ENCODE measurements around the gene C1orf53. TPM values are rescaled to one million over a fixed set of nuclear protein-coding genes. Genes with fewer than 3 reads are reported as not detected.
"Not testable (repeated sequence)": the region's sequence is repeated elsewhere in the genome, so short reads cannot be mapped to it uniquely, and the experiment has no call there.

Gene C1orf53
- total RNA-seq, 4 donors from 2014 or later: 1.9 to 11.0 (median 5.0) TPM; not detected in 1

- intact Hi-C loops (cut with DNase I; ENCODE audit: low total_unique reads): no loop called here
- no peak for DNase-seq
- H3K9me3 ChIP-seq: no peaks in the 10 kb centered on the region
These were observed 35.5 kb downstream of the C1orf53 start for GRCh38 chr1:197937892-197938291.

GRCh38 chr1:197939159-197939980 lies 36.9 kb downstream of the C1orf53 start:
- H3K27ac ChIP-seq; H3K27me3 ChIP-seq; intact Hi-C loops (cut with DNase I; ENCODE audit: low total_unique reads); H3K9me3 ChIP-seq; H3K36me3 ChIP-seq; H3K4me1 ChIP-seq; H3K4me3 ChIP-seq; DNase-seq: not testable (repeated sequence)

More at GRCh38 chr1:197937892-197938291, 35.5 kb downstream of the C1orf53 start:
- TF ChIP-seq POLR2A (IDR thresholded peaks at IDR 0.05) (no peak), CTCF (IDR thresholded peaks at IDR 0.05) (no peak)
- Histone ChIP-seq H3K27me3 (peaks cover 0 to 11% of the 10 kb centered on the region in 2 donors), H3K36me3 (no peaks in the 10 kb centered on the region), H3K4me3 (no peak overlapping the region), H3K4me1 (no peaks in the 10 kb centered on the region), H3K27ac (no peak overlapping the region)

GRCh38 chr1:197942042-197942441 lies 39.6 kb downstream of the C1orf53 start:
- Histone ChIP-seq H3K27me3 (no peaks in the 10 kb centered on the region), H3K4me1 (no peaks in the 10 kb centered on the region), H3K36me3 (no peaks in the 10 kb centered on the region), H3K4me3 (no peak overlapping the region), H3K9me3 (no peaks in the 10 kb centered on the region), H3K27ac (no peak overlapping the region)
- TF ChIP-seq POLR2A (IDR thresholded peaks at IDR 0.05): no peak
- no peak for TF ChIP-seq CTCF (IDR thresholded peaks at IDR 0.05)
- intact Hi-C loops (cut with DNase I; ENCODE audit: low total_unique reads): no loop called here
- no peak for DNase-seq

- Histone ChIP-seq H3K36me3 (no peaks in the 10 kb centered on the region), H3K4me3 (no peak overlapping the region), H3K27me3 (no peaks in the 10 kb centered on the region), H3K27ac (no peak overlapping the region), H3K4me1 (no peaks in the 10 kb centered on the region), H3K9me3 (no peaks in the 10 kb centered on the region)
- intact Hi-C loops (cut with DNase I; ENCODE audit: low total_unique reads): no loop called here
- no peak for DNase-seq
- TF ChIP-seq POLR2A (IDR thresholded peaks at IDR 0.05) (no peak), CTCF (IDR thresholded peaks at IDR 0.05) (no peak)
These were observed 42.1 kb downstream of the C1orf53 start for GRCh38 chr1:197944485-197944884.

GRCh38 chr1:197948926-197949899 lies 46.8 kb downstream of the C1orf53 start:
- TF ChIP-seq CTCF (IDR thresholded peaks at IDR 0.05) (no peak), POLR2A (IDR thresholded peaks at IDR 0.05) (no peak)
- no peaks in the 10 kb centered on the region for H3K27me3 ChIP-seq
- no peak overlapping the region for H3K27ac ChIP-seq
- H3K4me3 ChIP-seq: no peak overlapping the region
- H3K36me3 ChIP-seq: no peaks in the 10 kb centered on the region
- no peak for DNase-seq
- intact Hi-C loops (cut with DNase I; ENCODE audit: low total_unique reads): no loop called here
- no peaks in the 10 kb centered on the region for H3K4me1 ChIP-seq
- no peaks in the 10 kb centered on the region for H3K9me3 ChIP-seq

Measured in uterus (tissue), 4 donors.